A549 (cell line): ENCODE measurements around the gene GGTLC2. TPM values are rescaled to one million over a fixed set of nuclear protein-coding genes. Genes with fewer than 3 reads are reported as not detected.
"Not testable (repeated sequence)": the region's sequence is repeated elsewhere in the genome, so short reads cannot be mapped to it uniquely, and the experiment has no call there.

ENCODE experiments used
- ATAC-seq, 2 experiments: fragments of 200-7000 bp in 1 of 2; fragments of >200 bp in 1 of 2; cut with Nextera tagmentation in 1 of 2; cut with Tn5 transposase in 1 of 2; 3 replicates each; pipeline versions ENCODE4 v1.8.0 to v1.9.1; 2018 to 2020; ENCODE audit warnings: mild to moderate bottlenecking in 1 of 2, moderate library complexity in 1 of 2
- CTCF ChIA-PET: fragments of 300-600 bp; sonication (Branson Sonifier 250); formaldehyde crosslinking; extraction: SDS; loops from one replicate; lab custom pipeline; 2021; ENCODE audit warnings: antibody characterized with exemption, inconsistent platforms; lab: Yijun Ruan, JAX
- POLR2A ChIA-PET: fragments of 350-600 bp; formaldehyde crosslinking; extraction: SDS; loops from one replicate; lab custom pipeline; 2021; ENCODE audit warnings: antibody characterized with exemption, inconsistent platforms; lab: Yijun Ruan, JAX
- DNase-seq, 2 experiments: peaks; one replicate each; pipeline versions ENCODE4 v3.0.0 to v3.0.0-alpha.2; 2011 to 2016; ENCODE audit warnings: low read depth in 1 of 2, low spot score in 1 of 2
- FAIRE-seq: peaks from 2 replicates; lab custom pipeline; 2011; peaks lifted over from hg19 to GRCh38; lab: Jason Lieb, UNC
- H3K27ac ChIP-seq, 2 experiments: fragments of >200 bp; sonication (Bioruptor Twin); formaldehyde crosslinking; 3 replicates each; pipeline ENCODE4 v1.5.1; 2016 to 2017
- H3K4me1 ChIP-seq: fragments of >200 bp; sonication (Bioruptor Twin); formaldehyde crosslinking; 3 replicates; pipeline ENCODE4 v1.6.1; 2016
- H3K4me2 ChIP-seq: fragments of >200 bp; sonication (Bioruptor Twin); formaldehyde crosslinking; 3 replicates; pipeline ENCODE4 v1.6.1; 2016
- H3K4me3 ChIP-seq: fragments of >200 bp; sonication (Bioruptor Twin); formaldehyde crosslinking; 3 replicates; pipeline ENCODE4 v1.5.1; 2016
- H3K9me3 ChIP-seq: fragments of >200 bp; sonication (Bioruptor Twin); formaldehyde crosslinking; 3 replicates; pipeline ENCODE4 v1.6.1; 2016
- BHLHE40 ChIP-seq: IDR thresholded peaks from 2 replicates; pipeline ENCODE4 v1.6.1; 2012; ENCODE audit warnings: low read depth, low read length, inconsistent platforms
- CBX2 ChIP-seq: fragments of 200-600 bp; sonication (generic); IDR thresholded peaks from 2 replicates; pipeline ENCODE4 v1.6.1; 2016; ENCODE audit warnings: low read depth, mild to moderate bottlenecking, borderline replicate concordance
- EHMT2 ChIP-seq: fragments of 200-600 bp; sonication (generic); IDR thresholded peaks from 2 replicates; pipeline ENCODE4 v1.6.1; 2016; ENCODE audit warnings: antibody characterized with exemption, low read depth, mild to moderate bottlenecking, moderate library complexity
- EP300 ChIP-seq, 2 experiments: fragments of >200 bp; sonication (Bioruptor Twin); formaldehyde crosslinking; IDR thresholded peaks; 2 replicates in 1 of 2; 3 replicates in 1 of 2; pipeline ENCODE4 v1.6.1; 2016 to 2017
- ESRRA ChIP-seq: fragments of 150-350 bp; IDR thresholded peaks from 2 replicates; pipeline ENCODE4 v1.6.1; 2014; ENCODE audit warnings: mild to moderate bottlenecking, low read length, borderline replicate concordance
- FOSB ChIP-seq: fragments of 250-450 bp; sonication (Bioruptor Pico); IDR thresholded peaks from 2 replicates; pipeline ENCODE4 v1.5.0; 2020; ENCODE audit warnings: mild to moderate bottlenecking, moderate library complexity
- HEYL ChIP-seq: fragments of 250-450 bp; sonication (Bioruptor Pico); IDR thresholded peaks from 2 replicates; pipeline ENCODE4 v1.8.0; 2021; ENCODE audit warnings: mild to moderate bottlenecking, moderate library complexity
- JUNB ChIP-seq: fragments of >200 bp; sonication (Bioruptor Twin); formaldehyde crosslinking; IDR thresholded peaks from 2 replicates; pipeline ENCODE4 v1.6.1; 2016
- KDM1A ChIP-seq: fragments of 200-600 bp; sonication (generic); IDR thresholded peaks from 2 replicates; pipeline ENCODE4 v1.6.1; 2016; ENCODE audit warnings: low read depth, mild to moderate bottlenecking
- KDM5A ChIP-seq: fragments of 200-600 bp; sonication (generic); IDR thresholded peaks from 2 replicates; pipeline ENCODE4 v1.6.1; 2016; ENCODE audit warnings: antibody characterized with exemption, mild to moderate bottlenecking
- MAFK ChIP-seq: fragments of 450-650 bp; IDR thresholded peaks from 2 replicates; pipeline ENCODE4 v1.6.1; 2014; ENCODE audit not compliant: partially characterized antibody
- PHF8 ChIP-seq: fragments of 200-600 bp; sonication (generic); IDR thresholded peaks from 2 replicates; pipeline ENCODE4 v1.6.1; 2016; ENCODE audit warnings: low read depth, mild to moderate bottlenecking, antibody characterized with exemption, moderate library complexity, borderline replicate concordance
- RNF2 ChIP-seq: fragments of 200-600 bp; sonication (generic); IDR thresholded peaks from 2 replicates; pipeline ENCODE4 v1.6.1; 2016; ENCODE audit warnings: low read depth, mild to moderate bottlenecking, antibody characterized with exemption, moderate library complexity, borderline replicate concordance
- TP53 ChIP-seq: fragments of 250-450 bp; sonication (Bioruptor Pico); IDR thresholded peaks from 2 replicates; pipeline ENCODE4 v1.5.0; 2021; ENCODE audit warnings: mild to moderate bottlenecking, moderate library complexity
- ZFP36 ChIP-seq: fragments of 450-650 bp; IDR thresholded peaks from 2 replicates; pipeline ENCODE4 v1.6.1; 2014; ENCODE audit warnings: borderline replicate concordance; ENCODE audit not compliant: partially characterized antibody
- whole genome bisulfite sequencing: methylation state at CpG from one replicate; pipeline ENCODE4 v1.1.6; 2017; ENCODE audit errors: missing lambda C conversion rate; 5-methylcytosine and 5-hydroxymethylcytosine counted together
- polyA minus RNA-seq: library from RNA; depleted of rRNA, polyadenylated mRNA; stranded (reverse); fragments of >200 nt; gene quantifications from 2 replicates; pipeline ENCODE4 v1.2.3, GENCODE V29; 2011; rRNA and poly(A)+ RNA removed
- polyA plus RNA-seq, 4 experiments: library from polyadenylated mRNA; depleted of rRNA in 3 of 4; stranded (reverse); fragments of >200 nt; fragmentation: RNase III in 1 of 4; extraction: RNeasy Plus Mini Kit Qiagen cat#74134 plus additional on column Dnase treatment in 1 of 4; gene quantifications; 2 replicates in 3 of 4; 3 replicates in 1 of 4; pipeline ENCODE4 v1.2.3, GENCODE V29; 2011 to 2017
- TF ChIP-seq, protein P1 (sequence below): IDR thresholded peaks from 2 replicates; pipeline ENCODE4 v1.6.1; 2012
- TF ChIP-seq, protein P2 (sequence below): IDR thresholded peaks from 2 replicates; pipeline ENCODE4 v1.6.1; 2012; ENCODE audit warnings: low read depth, borderline replicate concordance
- TF ChIP-seq, protein P3 (sequence below): fragments of 250-450 bp; sonication (Bioruptor Pico); IDR thresholded peaks from 2 replicates; pipeline ENCODE4 v1.5.0; 2020; ENCODE audit warnings: low read depth, mild to moderate bottlenecking, moderate library complexity

Gene GGTLC2
- polyA plus RNA-seq (2011; rRNA removed) = not detected in 2 replicates
- polyA plus RNA-seq (2012; cell fraction: cytosol; rRNA removed) = 0.08 TPM in 1 of 2 replicates, not detected in the other
- polyA plus RNA-seq (2012; cell fraction: nucleus; rRNA removed) = 0.18 TPM in 1 of 2 replicates, not detected in the other
- polyA plus RNA-seq (2017; fragmentation: RNase III; extraction: RNeasy Plus Mini Kit Qiagen cat#74134 plus additional on column Dnase treatment) = not detected in 3 replicates
- not detected in 2 replicates for polyA minus RNA-seq

DNA sequence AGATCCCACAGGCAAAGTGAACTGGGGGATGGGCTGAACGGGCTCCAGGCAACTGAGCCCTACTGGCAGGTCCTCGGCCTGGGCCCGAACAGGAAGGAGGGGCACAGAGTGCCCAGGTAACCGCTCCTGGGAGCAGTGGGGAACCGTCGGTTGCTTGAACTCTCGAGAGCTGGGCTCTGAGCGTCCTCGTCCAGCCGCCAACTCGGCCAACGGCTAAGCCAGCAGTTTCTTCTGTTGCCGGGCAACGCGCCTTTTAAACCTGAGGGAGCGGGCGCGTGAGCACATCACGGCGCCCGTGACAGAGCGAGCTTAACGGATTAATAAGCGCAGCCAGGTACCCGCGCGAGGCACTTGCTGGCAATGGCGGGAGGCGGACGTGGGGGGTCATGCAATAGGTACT, at the start of gene GGTLC2:
TSS of gene GGTLC2 (plus strand) at position 301 of the 400 bp plus-strand sequence. CDS start 1,732 bp downstream, outside the sequence.
- H3K4me2 ChIP-seq, H3K4me3 ChIP-seq, H3K4me1 ChIP-seq, H3K27ac ChIP-seq, POLR2A ChIA-PET, FAIRE-seq, DNase-seq, H3K9me3 ChIP-seq, CTCF ChIA-PET, ATAC-seq: not testable (repeated sequence)
- 100% methylated on average over 1 of the region's 30 CpGs for WGBS

DNA sequence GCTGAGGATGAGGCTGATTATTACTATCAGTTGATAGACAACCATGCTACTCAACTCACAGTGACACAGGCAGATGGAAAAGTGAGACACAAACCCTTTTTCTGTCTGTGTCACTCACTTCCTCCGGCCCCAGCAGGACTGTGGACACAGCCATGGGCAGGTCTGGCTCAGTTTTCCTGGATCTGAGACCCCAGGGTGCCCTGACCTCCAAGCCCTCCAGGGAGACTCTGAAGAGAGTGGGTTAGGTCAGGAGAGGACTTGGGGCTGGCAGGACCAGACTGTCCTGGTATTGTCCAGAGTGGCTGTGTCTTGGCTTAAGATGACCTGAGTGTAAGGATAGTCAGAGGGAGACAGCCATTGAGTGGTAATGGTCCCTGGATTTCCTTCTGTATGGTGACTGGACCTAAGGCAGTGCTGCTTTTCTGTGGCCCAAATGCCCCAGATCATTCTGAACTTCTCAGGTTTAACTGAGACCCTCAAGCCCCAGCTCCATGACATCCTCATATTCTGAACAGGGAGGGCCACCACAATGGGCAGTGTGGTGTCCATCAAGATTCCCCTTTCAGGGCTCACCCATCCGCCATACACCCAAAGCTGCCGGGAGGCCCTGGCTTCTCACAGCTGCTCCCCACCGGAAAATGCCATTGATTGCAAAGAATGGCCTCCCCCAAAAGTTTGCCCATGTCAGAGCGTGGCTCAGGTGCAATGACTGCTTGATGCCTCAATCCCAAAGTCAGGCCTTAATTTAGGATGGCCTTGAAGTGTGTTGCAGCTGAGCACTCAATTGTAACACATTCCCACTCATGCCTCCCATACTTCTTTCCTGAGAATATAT, 49.2 kb upstream of the GGTLC2 start:
- no peak for TF ChIP-seq EP300 (IDR thresholded peaks at IDR 0.05)
- no peak for TF ChIP-seq JUNB
- TF ChIP-seq, protein P1, sequence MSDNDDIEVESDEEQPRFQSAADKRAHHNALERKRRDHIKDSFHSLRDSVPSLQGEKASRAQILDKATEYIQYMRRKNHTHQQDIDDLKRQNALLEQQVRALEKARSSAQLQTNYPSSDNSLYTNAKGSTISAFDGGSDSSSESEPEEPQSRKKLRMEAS = no peak
- no peak for TF ChIP-seq ZFP36
- TF ChIP-seq FOSB (CRISPR knock-in tag) = no peak
- no peak overlapping the region for H3K27ac ChIP-seq
- FAIRE-seq = no peak
- H3K4me2 ChIP-seq = no peak overlapping the region
- H3K4me1 ChIP-seq = no peaks in the 10 kb centered on the region
- ATAC-seq = no peak
- 59% methylated on average over 2 of the region's 5 CpGs for WGBS
- no peak for DNase-seq
- H3K4me3 ChIP-seq = no peak overlapping the region
- CTCF ChIA-PET = interaction anchor here (0.6 to 1.9 kb wide), 6 partner anchors 9 to 361 kb away, joined by 3 to 6 read pairs (median 4); no protein-coding TSS in a partner anchor
- POLR2A ChIA-PET = no interaction called here
- H3K9me3 ChIP-seq = no peaks in the 10 kb centered on the region

DNA sequence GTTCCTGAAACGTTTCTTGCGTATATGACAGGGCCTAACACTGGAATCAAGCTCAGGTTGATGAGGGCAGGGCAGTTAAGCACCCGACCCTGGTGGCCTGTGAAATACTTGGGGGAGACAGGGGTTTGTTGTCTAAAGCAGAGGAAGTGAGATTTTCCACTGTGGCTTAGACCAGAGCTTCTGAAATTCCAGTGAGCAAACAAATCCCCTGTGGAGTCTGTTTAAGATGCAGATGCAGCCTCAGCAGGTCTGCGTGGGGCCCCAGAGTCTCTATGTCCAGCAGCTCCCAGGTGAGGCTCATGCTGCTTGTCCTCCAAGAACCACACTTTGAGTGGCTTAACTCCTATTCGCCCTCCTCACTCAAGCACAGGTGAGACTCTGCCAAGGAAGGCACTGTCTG, 46.3 kb upstream of the GGTLC2 start:
- TF ChIP-seq RNF2 (no peak), KDM1A (no peak)
- no peak for DNase-seq
- Histone ChIP-seq H3K4me2 (no peak overlapping the region), H3K9me3 (no peaks in the 10 kb centered on the region), H3K27ac (no peak overlapping the region), H3K4me1 (no peaks in the 10 kb centered on the region), H3K4me3 (no peak overlapping the region)
- FAIRE-seq = no peak
- no peak for ATAC-seq
- POLR2A ChIA-PET = interaction anchor here (0.6 kb wide), 1 partner anchor 11 kb away, joined by 3 read pairs; no protein-coding TSS in a partner anchor
- 50% methylated on average over 5 of the region's 5 CpGs for WGBS
- CTCF ChIA-PET = interaction anchor here (0.8 to 5.4 kb wide), 5 partner anchors 11 to 361 kb away, joined by 3 to 33 read pairs (median 3); partner anchors contain the start of gene PRAME

DNA sequence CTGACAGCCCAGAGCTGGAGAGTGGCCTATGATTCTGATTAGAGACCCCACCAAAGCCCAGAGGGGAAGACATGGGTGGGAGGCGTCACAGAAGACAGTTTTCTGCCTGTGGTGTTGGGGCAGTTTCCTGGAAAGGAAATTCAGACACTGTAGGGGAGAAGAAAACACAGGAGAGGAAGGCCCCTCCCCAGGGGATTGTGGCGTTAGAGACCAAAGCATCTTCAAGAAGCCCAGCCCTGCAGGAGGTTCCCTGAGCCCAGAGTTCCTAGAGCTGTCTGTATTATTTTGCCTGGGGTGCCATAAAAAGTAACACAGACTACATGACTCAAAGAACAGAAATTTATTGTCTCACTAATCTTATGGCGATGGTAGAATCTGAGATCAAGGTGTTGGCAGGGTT, 45.2 kb upstream of the GGTLC2 start:
- Histone ChIP-seq H3K9me3 (no peaks in the 10 kb centered on the region), H3K27ac (no peak overlapping the region), H3K4me1 (no peaks in the 10 kb centered on the region), H3K4me2 (no peak overlapping the region), H3K4me3 (no peak overlapping the region)
- CTCF ChIA-PET = interaction anchor here (1.2 to 5.4 kb wide), 2 partner anchors 12 to 135 kb away, joined by 6 to 33 read pairs; no protein-coding TSS in a partner anchor
- TF ChIP-seq, protein P1 = no peak
- TF ChIP-seq, protein P2, sequence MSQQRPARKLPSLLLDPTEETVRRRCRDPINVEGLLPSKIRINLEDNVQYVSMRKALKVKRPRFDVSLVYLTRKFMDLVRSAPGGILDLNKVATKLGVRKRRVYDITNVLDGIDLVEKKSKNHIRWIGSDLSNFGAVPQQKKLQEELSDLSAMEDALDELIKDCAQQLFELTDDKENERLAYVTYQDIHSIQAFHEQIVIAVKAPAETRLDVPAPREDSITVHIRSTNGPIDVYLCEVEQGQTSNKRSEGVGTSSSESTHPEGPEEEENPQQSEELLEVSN = no peak
- TF ChIP-seq BHLHE40 (no peak), KDM5A (no peak), FOSB (CRISPR knock-in tag) (no peak), RNF2 (no peak), HEYL (no peak), TP53 (CRISPR knock-in tag) (no peak), PHF8 (no peak), ESRRA (no peak), KDM1A (no peak), JUNB (no peak), CBX2 (no peak), MAFK (no peak), ZFP36 (no peak), EHMT2 (no peak)
- TF ChIP-seq, protein P3, sequence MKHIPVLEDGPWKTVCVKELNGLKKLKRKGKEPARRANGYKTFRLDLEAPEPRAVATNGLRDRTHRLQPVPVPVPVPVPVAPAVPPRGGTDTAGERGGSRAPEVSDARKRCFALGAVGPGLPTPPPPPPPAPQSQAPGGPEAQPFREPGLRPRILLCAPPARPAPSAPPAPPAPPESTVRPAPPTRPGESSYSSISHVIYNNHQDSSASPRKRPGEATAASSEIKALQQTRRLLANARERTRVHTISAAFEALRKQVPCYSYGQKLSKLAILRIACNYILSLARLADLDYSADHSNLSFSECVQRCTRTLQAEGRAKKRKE (CRISPR knock-in tag) = no peak
- DNase-seq (no peak), FAIRE-seq (no peak), ATAC-seq (no peak)
- POLR2A ChIA-PET = no interaction called here
- 39% methylated on average over 3 of the region's 3 CpGs for WGBS
